Head of caudate nucleus (tissue), 42 donors: Measurements from ENCODE around the gene CUBN.
"Not testable (repeated sequence)": the region's sequence is repeated elsewhere in the genome, so short reads cannot be mapped to it uniquely, and the experiment has no call there.

Experiments
- DNase-seq, 42 donors: peaks; one replicate each; pipeline versions ENCODE4 v3.0.0 to v3.0.0-alpha.2; 2020 to 2021; ENCODE audit warnings: mixed read lengths in 7 of 42
- intact Hi-C: fragments of 100-400 bp; cut with DNase I; formaldehyde crosslinking; loops from one replicate; pipeline ENCODE4 v1.15.0; 2022

The CUBN gene

DNA sequence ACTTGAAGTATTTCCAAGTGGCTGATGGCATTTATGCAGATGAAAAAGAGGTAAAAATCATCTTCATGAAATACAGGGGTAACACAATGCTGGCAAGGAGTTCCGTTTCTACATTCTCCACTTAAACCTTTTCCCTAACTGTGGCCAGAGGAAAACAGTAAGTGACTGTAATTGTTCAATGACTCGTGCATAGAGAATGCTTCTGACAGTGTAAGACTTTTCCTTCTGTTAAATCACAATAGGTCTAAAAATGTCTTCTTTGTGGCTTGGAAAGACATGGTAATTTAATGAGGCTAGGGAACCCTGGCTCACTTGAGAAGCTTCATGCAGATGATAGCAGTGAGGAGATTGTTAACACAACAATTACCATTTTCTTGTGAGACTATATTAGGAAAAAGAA, 262.1 kb downstream of the CUBN start:
- DNase-seq, result no peak
- intact Hi-C loops, result no loop called here

DNA sequence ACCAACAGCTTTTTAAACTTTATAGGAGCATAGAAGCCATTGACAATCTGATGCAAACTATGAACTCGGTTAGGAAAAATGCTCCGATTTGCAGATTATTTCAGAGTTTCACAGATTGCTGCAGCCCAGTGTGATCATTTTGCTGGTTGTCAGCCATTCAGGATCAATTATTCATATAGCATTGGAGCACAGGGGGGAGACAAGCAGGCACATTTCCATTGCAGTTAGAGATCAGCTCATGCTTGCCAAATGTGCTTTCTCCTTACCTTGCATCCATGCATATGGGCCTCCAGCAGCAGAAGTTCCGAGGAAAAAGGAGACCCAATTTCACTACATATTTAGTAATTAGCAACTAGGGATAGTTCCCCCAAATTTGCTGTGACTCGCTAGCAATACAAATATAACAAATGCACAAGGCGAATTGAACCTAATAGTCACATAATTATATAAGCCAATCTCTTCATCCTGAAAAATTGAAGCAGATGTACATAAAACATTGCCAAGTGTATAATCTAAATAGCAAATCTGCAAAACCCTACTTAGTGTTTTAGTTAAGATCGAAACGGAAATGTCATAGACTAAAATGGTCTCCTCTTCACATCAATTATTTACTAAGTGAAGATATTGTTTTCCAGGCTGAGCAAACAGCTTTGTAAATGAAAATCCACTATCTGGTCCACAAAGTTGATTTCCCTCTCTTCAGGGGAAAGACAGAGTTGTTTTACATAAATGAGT, 262.9 kb downstream of the CUBN start:
- intact Hi-C loops, result no loop called here
- no peak for DNase-seq

DNA sequence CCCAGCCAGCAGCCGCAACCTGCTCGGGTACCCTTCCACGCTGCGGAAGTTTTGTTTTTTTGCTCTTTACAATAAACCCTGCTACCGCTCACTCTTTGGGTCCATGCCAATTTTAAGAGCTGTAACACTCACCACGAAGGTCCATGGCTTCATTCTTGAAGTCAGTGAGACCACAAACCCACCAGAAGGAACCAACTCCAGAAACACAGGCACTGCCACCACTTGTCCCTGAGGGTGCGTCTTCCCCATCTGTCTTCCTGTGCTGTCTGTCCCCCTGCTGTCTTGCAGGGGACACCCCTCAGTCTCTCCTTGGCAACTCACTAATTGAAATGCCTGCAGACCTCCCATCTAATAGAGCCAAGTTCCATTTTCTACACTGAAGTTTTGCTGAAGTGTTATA, 263.8 kb downstream of the CUBN start:
- intact Hi-C loops, result no loop called here
- no peak for DNase-seq

DNA sequence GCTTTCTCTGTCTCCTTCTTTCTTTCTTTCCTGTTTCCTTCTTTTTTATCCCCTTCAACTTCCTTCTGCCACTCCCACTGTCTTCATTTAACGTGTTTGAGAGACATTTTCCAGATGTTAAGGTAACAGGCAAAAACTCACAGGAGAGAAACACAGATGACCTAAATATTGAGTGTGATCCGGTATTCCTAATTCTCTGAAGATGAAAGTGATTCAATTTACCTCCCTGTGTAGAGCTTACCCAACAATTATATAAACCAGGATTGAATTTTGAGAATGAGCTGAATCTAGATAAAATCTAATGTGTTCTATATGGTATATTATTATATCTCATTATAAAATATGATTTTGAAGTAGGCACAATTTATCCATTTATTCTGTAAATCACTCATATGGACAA, 265.8 kb downstream of the CUBN start:
- intact Hi-C loops, result no loop called here

DNA sequence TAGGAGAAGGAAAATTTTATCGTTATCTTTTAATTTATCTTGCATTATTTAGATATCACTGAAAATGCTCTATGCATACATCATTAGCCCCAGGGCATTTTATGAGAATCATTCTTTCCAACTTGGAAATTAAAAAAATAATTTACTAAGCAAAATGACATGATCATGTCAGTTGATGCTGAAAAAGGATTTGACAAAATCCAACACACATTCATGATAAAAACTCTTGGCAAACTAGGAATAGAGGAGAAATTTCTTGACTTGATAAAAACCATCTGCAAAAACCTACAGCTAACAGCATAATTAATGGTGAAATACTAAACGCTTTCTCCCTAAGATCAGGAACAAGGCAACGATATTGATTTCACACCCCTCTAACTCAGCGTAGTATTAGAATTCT, 272.2 kb downstream of the CUBN start:
- intact Hi-C loops, result no loop called here
- no peak for DNase-seq

More for the DNA sequence above, 265.8 kb downstream of the CUBN start:
- no peak for DNase-seq

DNA sequence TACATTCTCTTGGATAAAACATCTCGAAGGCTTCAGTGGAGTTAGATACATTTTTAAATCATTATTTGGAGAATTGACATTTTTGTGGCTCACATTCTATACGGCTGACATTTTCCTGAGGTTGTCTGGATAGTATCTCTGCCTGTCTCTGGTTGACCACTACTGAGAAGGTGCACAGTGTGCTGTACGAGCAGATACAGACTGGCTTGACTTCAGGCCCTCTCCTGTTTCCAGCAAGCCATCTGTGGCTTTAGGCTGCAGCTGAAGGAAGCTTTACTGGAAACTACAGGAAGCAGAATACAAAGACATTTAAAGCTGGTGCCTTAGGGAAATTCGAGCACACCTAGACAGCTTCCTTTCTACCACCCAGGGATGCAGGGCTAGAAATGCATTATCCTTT, 273.0 kb downstream of the CUBN start:
- intact Hi-C loops, result no loop called here

DNA sequence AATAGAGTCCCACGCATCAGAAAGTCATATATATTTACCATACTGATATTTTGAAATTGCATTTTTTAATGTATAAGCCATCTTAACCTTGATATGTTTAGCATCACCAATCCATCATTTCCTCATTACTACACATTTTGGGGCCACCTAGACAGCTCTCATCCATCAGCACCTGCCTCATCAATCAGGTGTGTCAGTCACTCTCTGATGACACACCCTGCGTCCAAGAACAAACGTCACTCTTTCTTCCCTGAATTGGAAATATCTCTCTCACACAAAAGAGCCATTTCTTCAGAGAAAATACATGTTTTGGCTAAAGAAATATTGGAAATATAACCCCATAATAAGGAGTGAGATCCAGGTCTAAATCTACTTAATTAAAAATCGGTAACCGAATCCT, 273.5 kb downstream of the CUBN start:
- no peak for DNase-seq
- intact Hi-C loops, result no loop called here

More for the DNA sequence above, 273.0 kb downstream of the CUBN start:
- DNase-seq, result no peak

DNA sequence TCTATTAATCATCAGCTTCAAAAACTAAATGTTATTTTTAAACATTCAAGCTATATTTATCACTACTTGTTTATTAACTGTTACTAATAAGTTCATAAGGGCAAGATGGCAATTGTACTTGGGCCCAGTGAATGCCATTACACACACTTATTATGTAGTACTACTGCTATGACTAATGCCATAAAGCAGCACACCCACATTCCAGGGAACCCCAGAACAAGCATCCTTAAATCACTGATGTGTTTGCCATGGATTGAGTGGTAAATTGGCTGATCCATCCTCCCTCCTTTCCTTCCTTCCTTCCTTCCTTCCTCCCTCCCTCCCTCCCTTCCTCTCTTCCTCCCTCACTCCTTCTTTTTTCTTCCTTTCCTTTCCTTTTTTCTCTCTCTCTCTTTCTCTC, 275.0 kb downstream of the CUBN start:
- no peak for DNase-seq
- intact Hi-C loops, result no loop called here

DNA sequence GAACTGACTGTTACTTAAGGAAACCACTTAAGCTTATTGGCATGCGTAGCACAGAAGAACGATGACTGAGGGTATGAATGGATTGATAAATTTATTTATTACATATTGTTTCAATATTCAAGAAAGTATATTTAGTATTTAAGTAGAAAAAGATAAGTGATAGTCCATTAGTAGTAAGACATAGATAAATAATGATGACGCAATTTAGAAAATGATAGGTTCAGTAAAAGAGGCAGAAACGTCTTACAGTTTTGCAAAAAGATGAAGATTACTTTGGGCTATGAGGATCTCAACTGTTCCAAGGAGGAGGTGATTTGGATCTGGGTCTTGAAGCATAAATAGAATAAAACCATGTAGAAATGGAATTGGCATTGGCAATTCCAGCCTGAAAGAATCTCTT, 275.8 kb downstream of the CUBN start:
- intact Hi-C loops, result no loop called here

DNA sequence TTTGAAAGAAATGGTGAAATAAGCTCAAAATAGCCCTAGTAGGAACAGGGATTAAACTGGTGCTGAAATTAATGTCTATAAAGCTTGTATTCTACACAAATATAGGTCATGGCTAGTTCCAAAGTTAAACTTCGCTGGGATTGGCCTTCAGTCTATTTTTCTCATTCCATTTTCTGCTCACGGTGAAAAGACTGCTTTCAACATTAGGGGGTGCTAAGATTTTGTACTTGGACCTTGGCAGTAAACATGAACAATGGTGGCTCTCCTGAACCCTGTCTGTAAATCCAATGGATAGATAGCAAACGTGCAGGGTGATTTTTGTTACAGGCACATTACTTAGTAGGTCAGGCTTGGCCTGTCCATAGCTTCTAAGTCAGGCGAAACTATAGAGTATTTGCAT, 276.4 kb downstream of the CUBN start:
- intact Hi-C loops, result no loop called here
- no peak for DNase-seq

More for the DNA sequence above, 275.8 kb downstream of the CUBN start:
- no peak for DNase-seq

DNA sequence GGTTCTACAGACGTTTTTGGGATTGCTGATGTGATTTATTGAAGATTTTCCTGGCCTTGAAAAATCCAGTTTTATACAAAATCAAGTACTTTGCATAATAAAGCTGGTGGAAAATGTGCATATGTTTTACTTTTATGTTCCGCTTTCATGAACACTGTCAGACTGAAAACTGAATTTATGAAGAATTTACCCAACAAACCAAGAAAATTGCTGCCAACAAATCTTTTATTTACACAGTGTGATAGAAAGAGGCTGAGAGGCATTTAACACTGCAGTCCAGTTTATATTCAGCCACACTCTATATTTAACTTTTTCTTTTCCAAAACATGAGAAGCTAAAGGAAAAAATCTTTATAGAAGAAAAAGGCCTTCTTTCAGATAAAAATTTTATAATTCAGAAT, 277.0 kb downstream of the CUBN start:
- no peak for DNase-seq
- intact Hi-C loops, result no loop called here

DNA sequence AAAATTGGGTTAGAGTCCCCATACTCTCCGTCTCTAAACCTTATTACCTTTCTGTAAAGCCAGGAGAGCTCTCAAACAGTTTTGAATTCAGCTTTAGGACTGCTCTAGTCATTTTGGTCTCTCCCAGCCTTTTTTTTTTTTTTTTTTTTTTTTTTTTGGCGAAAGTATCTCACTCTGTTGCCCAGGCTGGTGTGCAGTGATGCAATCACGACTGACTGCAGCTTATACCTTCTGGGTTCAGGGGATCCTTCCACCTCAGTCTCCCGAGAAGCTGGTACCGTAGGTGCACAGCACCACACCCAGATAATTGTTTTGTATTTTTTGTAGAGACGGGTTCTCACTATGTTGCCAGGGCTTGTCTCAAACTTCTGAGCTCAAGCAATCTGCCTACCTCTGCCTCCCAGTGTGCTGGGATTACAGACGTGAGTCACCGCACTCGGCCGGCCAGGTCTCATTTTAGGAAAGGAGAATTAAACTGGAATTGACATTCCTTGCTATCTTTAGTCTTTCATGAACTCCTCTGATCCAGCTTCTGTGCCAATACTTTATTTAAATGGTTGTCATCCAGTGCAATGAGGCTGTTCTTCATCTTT, 281.0 kb downstream of the CUBN start:
- intact Hi-C loops, result no loop called here
- no peak for DNase-seq

DNA sequence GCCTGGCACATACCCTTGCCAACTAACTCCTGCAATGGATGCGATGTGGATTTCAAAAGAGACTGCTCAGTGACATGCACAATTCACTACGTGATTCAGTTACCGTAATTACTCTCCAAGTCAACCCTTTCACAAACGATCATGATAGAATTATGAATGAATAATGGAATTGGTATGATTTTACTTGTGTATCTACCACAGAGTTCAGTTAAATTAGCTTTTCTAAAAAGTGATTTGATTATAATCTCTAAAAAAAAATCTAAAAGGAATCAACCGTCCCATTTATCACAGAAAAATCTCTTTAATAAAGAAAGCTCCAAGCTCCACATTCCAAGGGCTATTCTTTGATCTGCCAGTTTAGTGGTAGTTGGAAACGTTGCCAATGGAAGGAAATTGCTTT, 282.0 kb downstream of the CUBN start:
- intact Hi-C loops, result no loop called here
- DNase-seq, result no peak

DNA sequence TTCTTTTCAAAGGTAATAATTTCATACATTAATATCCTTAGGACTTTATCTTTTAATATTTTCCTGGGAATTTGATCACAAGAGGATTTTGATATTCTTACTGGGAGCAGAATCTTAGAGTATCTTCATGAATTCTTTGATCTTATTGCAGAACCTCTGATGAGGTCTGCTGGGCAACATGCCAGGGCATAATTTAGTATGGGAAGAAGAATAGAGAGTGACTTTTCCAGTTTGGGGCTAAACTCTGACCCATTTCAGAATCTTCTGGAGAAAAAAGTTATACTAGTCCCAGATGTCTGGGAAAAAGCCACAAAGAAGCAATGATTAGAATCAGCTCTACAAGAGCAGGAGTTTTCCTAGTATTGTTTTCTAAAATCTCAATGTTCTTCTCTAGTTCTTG, 284.4 kb downstream of the CUBN start:
- DNase-seq, result no peak
- intact Hi-C loops, result no loop called here

DNA sequence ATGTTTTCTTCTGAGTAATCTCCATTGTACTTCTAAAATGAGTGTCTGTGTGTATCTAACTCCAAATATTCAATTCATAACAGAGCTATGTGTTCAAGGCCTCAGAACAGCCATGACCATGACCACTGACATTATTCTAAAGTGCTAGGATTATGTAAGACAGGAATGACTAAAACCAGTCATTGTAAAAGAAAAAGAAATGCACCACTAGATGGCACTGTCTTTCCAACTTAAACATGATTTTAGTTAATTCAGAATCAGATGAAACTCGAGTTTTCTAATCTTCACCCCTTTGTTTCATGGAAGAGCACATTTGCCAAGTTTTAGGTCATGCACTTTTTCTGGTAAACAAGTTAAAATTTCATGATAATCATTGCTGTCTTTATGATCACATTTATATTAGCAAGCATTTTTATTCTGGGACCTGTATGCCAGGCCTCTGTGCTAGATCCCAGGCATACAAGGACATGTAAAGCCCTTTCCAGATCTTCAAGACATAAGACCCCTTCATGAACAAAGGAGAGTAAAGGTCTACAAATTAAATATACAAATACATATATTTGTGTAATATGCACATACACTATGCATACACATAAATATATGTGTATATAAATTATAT, 286.2 kb downstream of the CUBN start:
- peak in 3 of 42 donors; percentile 7 to 48 (median 16) for DNase-seq
- intact Hi-C loops, result loop anchor here (5.0 kb wide), 2 partner anchors 414 to 589 kb away; no protein-coding TSS in a partner anchor

DNA sequence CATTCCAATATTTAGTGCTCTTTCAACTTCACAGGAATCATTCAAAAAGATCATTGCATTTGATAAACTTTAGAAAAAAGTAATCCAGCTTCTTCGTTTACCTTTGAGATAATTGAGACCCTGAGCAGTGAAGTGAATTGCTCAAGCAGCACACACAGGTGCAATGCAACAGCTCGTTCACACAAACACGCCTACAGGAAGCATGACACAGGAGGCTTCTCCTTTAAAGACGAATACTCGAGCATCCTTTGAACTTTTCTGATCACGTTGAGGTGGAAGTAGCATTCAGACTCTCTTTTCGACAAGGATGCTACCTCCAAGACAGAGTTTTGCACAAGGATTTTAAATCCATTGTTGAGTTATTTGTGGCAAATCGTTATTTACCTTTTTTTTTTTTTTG, 294.4 kb downstream of the CUBN start:
- no peak for DNase-seq
- intact Hi-C loops, result no loop called here

DNA sequence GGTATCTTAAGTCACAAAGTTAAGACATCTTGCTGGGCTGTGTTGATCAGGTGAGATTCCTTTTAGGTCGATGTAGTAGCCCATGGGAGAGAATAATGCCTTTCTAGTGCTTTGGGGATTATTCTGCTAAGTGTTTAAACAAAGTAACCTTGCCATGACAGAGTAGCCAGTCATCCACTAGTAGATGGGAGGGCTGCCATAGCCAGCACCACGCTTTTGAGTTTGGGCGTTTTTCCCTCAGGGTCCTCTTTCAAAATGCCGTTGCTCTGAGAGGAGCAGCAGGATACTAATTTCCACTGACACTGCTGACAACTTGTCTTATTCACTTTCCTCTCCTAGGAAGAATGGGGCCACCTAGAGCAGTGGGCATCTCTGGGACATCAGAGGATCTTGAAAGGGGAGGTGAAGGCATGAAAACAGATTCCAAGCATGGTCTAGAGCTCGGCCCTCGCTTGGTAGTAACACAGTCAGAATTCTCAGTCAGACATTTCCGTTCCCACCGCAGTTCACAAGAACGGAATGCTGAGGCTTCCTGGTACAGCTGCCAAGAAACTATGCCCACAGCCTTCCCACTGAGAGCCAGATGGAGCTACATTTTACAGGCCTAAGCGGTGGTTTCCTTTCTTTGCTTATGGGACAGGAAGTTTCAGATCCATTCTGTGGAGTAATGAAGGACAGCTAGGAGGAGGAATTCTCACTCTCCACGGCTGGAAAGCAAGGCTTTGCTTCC, 297.1 kb downstream of the CUBN start:
- intact Hi-C loops, result no loop called here

DNA sequence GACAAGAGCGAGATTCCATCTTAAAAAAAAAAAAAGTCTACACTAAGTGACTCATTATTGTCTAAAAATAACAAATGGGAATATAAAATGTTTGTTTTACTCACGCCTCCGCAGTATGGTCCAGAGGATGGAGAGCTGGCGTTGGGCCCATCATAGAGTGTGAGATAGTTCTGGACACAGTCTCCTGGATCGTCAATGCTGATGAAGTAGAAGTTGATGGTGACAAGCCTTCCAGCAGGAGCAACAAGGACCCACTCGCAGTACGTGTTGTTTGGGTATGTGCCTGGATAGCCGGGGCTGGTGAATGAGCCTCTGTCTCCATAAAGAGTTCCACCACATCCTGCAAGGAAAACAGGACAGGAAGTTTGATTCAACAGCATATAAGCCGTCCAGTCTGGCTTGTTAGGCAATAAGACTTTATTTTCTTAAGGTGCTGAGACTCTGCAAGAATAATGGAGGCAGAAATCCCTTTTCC, 300.9 kb downstream of the CUBN start:
- intact Hi-C loops, result no loop called here
- no peak for DNase-seq

More for the DNA sequence above, 297.1 kb downstream of the CUBN start:
- DNase-seq, result no peak

DNA sequence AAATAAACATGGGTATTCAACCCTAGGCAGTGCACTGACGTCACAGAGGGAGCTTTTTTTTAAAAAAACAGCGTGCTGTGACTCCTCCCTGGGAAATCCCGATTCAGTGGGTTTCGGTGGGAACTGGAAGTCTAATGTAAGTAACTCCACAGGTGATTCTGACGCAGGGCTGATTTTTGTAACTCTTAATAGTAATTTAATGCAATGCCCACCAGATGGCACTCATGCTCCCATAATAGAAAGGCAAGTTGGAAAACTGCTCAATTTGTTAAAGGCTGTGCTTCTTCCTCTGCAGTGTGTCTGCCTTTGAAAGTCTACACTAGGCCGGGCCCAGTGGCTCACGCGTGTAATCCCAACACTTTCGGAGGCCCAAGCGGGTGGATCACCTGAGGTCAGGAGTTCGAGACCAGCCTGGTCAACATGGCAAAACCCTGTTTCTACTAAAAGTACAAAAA, 301.5 kb downstream of the CUBN start:
- intact Hi-C loops, result no loop called here
- DNase-seq, result peak in 38 of 42 donors; percentile 9 to 82 (median 55)

DNA sequence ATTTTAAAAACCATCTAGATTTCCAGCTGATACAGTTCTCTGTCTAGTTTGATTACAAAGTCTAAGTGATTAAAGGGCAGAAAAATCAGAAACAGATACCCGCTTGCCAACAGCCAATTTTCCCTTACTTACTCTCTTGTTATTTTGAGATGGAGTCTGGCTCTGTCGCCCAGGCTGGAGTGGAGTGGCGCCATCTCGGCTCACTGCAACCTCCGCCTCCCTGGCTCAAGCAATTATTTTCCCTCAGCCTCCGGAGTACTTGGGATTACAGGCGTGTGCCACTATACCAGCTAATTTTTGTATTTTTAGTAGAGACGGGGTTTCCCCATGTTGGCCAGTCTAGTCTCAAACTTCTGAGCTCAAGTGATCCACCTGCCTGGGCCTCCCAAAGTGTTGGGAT, 302.1 kb downstream of the CUBN start:
- intact Hi-C loops, DNase-seq: not testable (repeated sequence)
